HUES48 (cell line): ENCODE results near the gene ANKRD53.

Source experiments
- H3K27ac ChIP-seq: one replicate; pipeline ENCODE4 v1.7.0; 2013; ENCODE audit warnings: low read depth, low read length, inconsistent platforms
- H3K27me3 ChIP-seq: 2 replicates; pipeline ENCODE4 v1.6.1; 2013; ENCODE audit warnings: mild to moderate bottlenecking, low read length; ENCODE audit not compliant: control insufficient read depth, insufficient read depth
- H3K36me3 ChIP-seq: 2 replicates; pipeline ENCODE4 v1.6.1; 2013; ENCODE audit warnings: low read length; ENCODE audit not compliant: control insufficient read depth, insufficient read depth
- H3K4me1 ChIP-seq: 2 replicates; pipeline ENCODE4 v1.6.1; 2013; ENCODE audit warnings: mild to moderate bottlenecking, low read length; ENCODE audit not compliant: control insufficient read depth, insufficient read depth
- H3K4me3 ChIP-seq: 2 replicates; pipeline ENCODE4 v1.5.1; 2013; ENCODE audit warnings: mild to moderate bottlenecking, low read depth, low read length
- H3K9ac ChIP-seq: 2 replicates; pipeline ENCODE4 v1.6.1; 2013; ENCODE audit warnings: mild to moderate bottlenecking, low read depth, low read length, moderate library complexity
- H3K9me3 ChIP-seq: 2 replicates; pipeline ENCODE4 v1.6.1; 2013; ENCODE audit warnings: low read length; ENCODE audit not compliant: control insufficient read depth, insufficient read depth

The ANKRD53 gene

GRCh38 chr2:70985283-70985688 lies 6.9 kb downstream of the ANKRD53 start:
- Histone ChIP-seq H3K27ac (no peak overlapping the region), H3K36me3 (peaks cover 33% of the 10 kb centered on the region), H3K4me1 (no peaks in the 10 kb centered on the region), H3K9ac (no peak overlapping the region), H3K4me3 (no peak overlapping the region), H3K27me3 (no peaks in the 10 kb centered on the region; the same call in 1 of the 2 replicates), H3K9me3 (no peaks in the 10 kb centered on the region)

GRCh38 chr2:70985956-70986355 lies 7.5 kb downstream of the ANKRD53 start:
- Histone ChIP-seq H3K27ac (no peak overlapping the region), H3K9me3 (no peaks in the 10 kb centered on the region), H3K36me3 (peaks cover 36% of the 10 kb centered on the region), H3K4me1 (no peaks in the 10 kb centered on the region), H3K9ac (no peak overlapping the region), H3K27me3 (no peaks in the 10 kb centered on the region; the same call in 1 of the 2 replicates), H3K4me3 (no peak overlapping the region)

GRCh38 chr2:70986499-70987189 lies 8.2 kb downstream of the ANKRD53 start:
- H3K9me3 ChIP-seq: no peaks in the 10 kb centered on the region
- peaks cover 36% of the 10 kb centered on the region for H3K36me3 ChIP-seq
- H3K4me3 ChIP-seq: no peak overlapping the region
- H3K27ac ChIP-seq: no peak overlapping the region
- no peaks in the 10 kb centered on the region for H3K4me1 ChIP-seq
- H3K9ac ChIP-seq: no peak overlapping the region
- H3K27me3 ChIP-seq: no peaks in the 10 kb centered on the region; the same call in 1 of the 2 replicates

- H3K9ac ChIP-seq: no peak overlapping the region
- no peaks in the 10 kb centered on the region for H3K4me1 ChIP-seq
- no peak overlapping the region for H3K4me3 ChIP-seq
- no peaks in the 10 kb centered on the region; the same call in 1 of the 2 replicates for H3K27me3 ChIP-seq
- H3K9me3 ChIP-seq: no peaks in the 10 kb centered on the region
- peaks cover 36% of the 10 kb centered on the region for H3K36me3 ChIP-seq
- no peak overlapping the region for H3K27ac ChIP-seq
Observed at GRCh38 chr2:70987386-70987785, 9.0 kb downstream of the ANKRD53 start.

- H3K4me3 ChIP-seq: no peak overlapping the region
- H3K36me3 ChIP-seq: peaks cover 36% of the 10 kb centered on the region
- H3K27ac ChIP-seq: no peak overlapping the region
- no peaks in the 10 kb centered on the region; the same call in 1 of the 2 replicates for H3K27me3 ChIP-seq
- no peaks in the 10 kb centered on the region for H3K9me3 ChIP-seq
- no peak overlapping the region for H3K9ac ChIP-seq
- no peaks in the 10 kb centered on the region for H3K4me1 ChIP-seq
Observed at GRCh38 chr2:70988151-70988550, 9.7 kb downstream of the ANKRD53 start.

- no peaks in the 10 kb centered on the region for H3K4me1 ChIP-seq
- H3K36me3 ChIP-seq: peaks cover 36% of the 10 kb centered on the region
- no peak overlapping the region for H3K27ac ChIP-seq
- no peaks in the 10 kb centered on the region; the same call in 1 of the 2 replicates for H3K27me3 ChIP-seq
- H3K9me3 ChIP-seq: no peaks in the 10 kb centered on the region
- H3K9ac ChIP-seq: no peak overlapping the region
- no peak overlapping the region for H3K4me3 ChIP-seq
Observed at GRCh38 chr2:70988726-70989648, 10.6 kb downstream of the ANKRD53 start.

GRCh38 chr2:70990216-70990615 lies 11.8 kb downstream of the ANKRD53 start:
- no peaks in the 10 kb centered on the region for H3K27me3 ChIP-seq
- no peak overlapping the region for H3K4me3 ChIP-seq
- H3K4me1 ChIP-seq: no peaks in the 10 kb centered on the region
- H3K27ac ChIP-seq: no peak overlapping the region
- no peaks in the 10 kb centered on the region for H3K9me3 ChIP-seq
- peaks cover 36% of the 10 kb centered on the region for H3K36me3 ChIP-seq
- no peak overlapping the region for H3K9ac ChIP-seq

- Histone ChIP-seq H3K36me3 (peaks cover 34% of the 10 kb centered on the region), H3K27ac (no peak overlapping the region), H3K9me3 (no peaks in the 10 kb centered on the region), H3K27me3 (peaks cover 3% of the 10 kb centered on the region), H3K9ac (no peak overlapping the region), H3K4me1 (no peaks in the 10 kb centered on the region), H3K4me3 (no peak overlapping the region)
Observed at GRCh38 chr2:70991142-70991541, 12.7 kb downstream of the ANKRD53 start.

- H3K27me3 ChIP-seq: peaks cover 3% of the 10 kb centered on the region
- no peak overlapping the region for H3K27ac ChIP-seq
- peaks cover 34% of the 10 kb centered on the region for H3K36me3 ChIP-seq
- H3K9ac ChIP-seq: no peak overlapping the region
- H3K4me1 ChIP-seq: no peaks in the 10 kb centered on the region
- H3K9me3 ChIP-seq: no peaks in the 10 kb centered on the region
- no peak overlapping the region for H3K4me3 ChIP-seq
Observed at GRCh38 chr2:70991742-70992141, 13.3 kb downstream of the ANKRD53 start.

- Histone ChIP-seq H3K36me3 (peaks cover 24% of the 10 kb centered on the region), H3K9ac (no peak overlapping the region), H3K27me3 (peaks cover 3% of the 10 kb centered on the region), H3K9me3 (no peaks in the 10 kb centered on the region), H3K4me1 (no peaks in the 10 kb centered on the region), H3K4me3 (peak overlapping the region; percentile 72), H3K27ac (no peak overlapping the region)
Observed at GRCh38 chr2:70992945-70993853, 14.8 kb downstream of the ANKRD53 start.
